Hematopoietic multipotent progenitor cell treated with erythropoietin and hydrocortisone succinate and interleukin-3 and kit ligand, for 8 days (in vitro differentiated cells): ENCODE data around the gene SMARCA2.

ENCODE experiments used
- DNase-seq: peaks from one replicate; pipeline ENCODE4 v3.0.0-alpha.2; 2015

Gene SMARCA2

GRCh38 chr9:2151171-2151570 is 136.0 kb downstream of the SMARCA2 start:
- no peak for DNase-seq

- DNase-seq = no peak
These were observed 138.0 kb downstream of the SMARCA2 start for GRCh38 chr9:2152966-2153629.

- DNase-seq = no peak
These were observed 138.6 kb downstream of the SMARCA2 start for GRCh38 chr9:2153630-2154217.

GRCh38 chr9:2154731-2155130 is 139.6 kb downstream of the SMARCA2 start:
- no peak for DNase-seq

GRCh38 chr9:2155966-2156365 is 140.8 kb downstream of the SMARCA2 start:
- DNase-seq = no peak

GRCh38 chr9:2157277-2158110 is 142.3 kb downstream of the SMARCA2 start:
- DNase-seq = peak; percentile 66

GRCh38 chr9:2158111-2158610 is 143.0 kb downstream of the SMARCA2 start:
- peak; percentile 55 for DNase-seq

GRCh38 chr9:2158766-2159430 is 143.8 kb downstream of the SMARCA2 start:
- DNase-seq = no peak

- DNase-seq = no peak
These were observed 144.6 kb downstream of the SMARCA2 start for GRCh38 chr9:2159521-2160454.

GRCh38 chr9:2161661-2162060 is 146.5 kb downstream of the SMARCA2 start:
- DNase-seq = no peak

GRCh38 chr9:2163231-2163885 is 148.2 kb downstream of the SMARCA2 start:
- DNase-seq = no peak

GRCh38 chr9:2164268-2164667 is 149.1 kb downstream of the SMARCA2 start:
- DNase-seq = no peak

GRCh38 chr9:2166203-2166602 is 151.1 kb downstream of the SMARCA2 start:
- DNase-seq = no peak

GRCh38 chr9:2169035-2169434 is 153.9 kb downstream of the SMARCA2 start:
- DNase-seq = no peak

GRCh38 chr9:2170722-2171121 is 155.6 kb downstream of the SMARCA2 start:
- DNase-seq = no peak

- DNase-seq = no peak
These were observed 158.0 kb downstream of the SMARCA2 start for GRCh38 chr9:2173170-2173569.

GRCh38 chr9:2173861-2174260 is 158.7 kb downstream of the SMARCA2 start:
- no peak for DNase-seq

GRCh38 chr9:2174306-2174705 is 159.2 kb downstream of the SMARCA2 start:
- no peak for DNase-seq

GRCh38 chr9:2174911-2175310 is 159.8 kb downstream of the SMARCA2 start:
- no peak for DNase-seq

GRCh38 chr9:2177121-2177520 is 162.0 kb downstream of the SMARCA2 start:
- no peak for DNase-seq

GRCh38 chr9:2178034-2178734 is 163.0 kb downstream of the SMARCA2 start:
- no peak for DNase-seq
